HG02588 (cell line): ENCODE results near the gene CALY.

Source experiments
- ATAC-seq: cut with Tn5 transposase; IDR thresholded peaks from one replicate; pipeline ENCODE4 v1.9.1; 2021; ENCODE audit warnings: mild to moderate bottlenecking, moderate library complexity; ENCODE audit not compliant: unreplicated experiment

Gene CALY

DNA sequence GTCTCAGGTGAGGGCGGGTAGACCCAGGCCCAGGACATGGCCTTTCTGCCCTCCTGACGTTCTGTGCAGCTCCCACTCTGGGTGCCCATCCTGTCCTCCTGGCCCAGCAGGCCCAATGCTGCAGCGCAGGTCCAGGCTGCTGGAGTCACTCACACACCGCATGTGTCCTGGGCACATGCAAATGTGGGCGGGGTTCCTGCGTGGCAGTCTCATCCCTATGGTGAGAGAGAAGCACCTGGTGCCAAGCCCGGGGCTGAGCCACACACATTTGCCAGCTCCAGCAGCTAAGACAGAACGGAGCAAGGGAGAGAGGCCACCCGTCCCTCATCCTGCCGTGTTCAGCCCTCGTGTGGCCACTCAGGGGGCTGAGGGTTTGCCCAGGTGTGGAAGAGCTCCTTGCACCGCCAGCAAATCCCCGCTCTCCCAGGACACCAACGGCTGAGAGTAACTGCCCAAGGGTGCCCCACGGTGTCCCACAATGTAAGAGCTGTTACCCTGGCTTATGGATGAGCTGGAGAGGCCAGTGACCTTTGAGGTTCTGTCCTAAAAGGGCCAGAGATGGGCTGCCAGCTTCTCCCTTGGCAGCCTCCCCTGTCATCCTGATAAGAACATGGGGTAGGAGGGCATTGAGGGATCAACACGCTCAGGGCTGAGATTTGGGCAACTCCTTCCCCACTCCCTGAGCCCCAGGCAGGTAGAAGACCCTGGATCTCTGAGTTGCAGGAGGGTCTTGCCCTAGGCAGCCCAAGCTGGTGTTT lies 16.7 kb upstream of the CALY start:
- ATAC-seq: no peak

- ATAC-seq: no peak
Measured at GRCh38 chr10:133351408-133352318, 15.0 kb upstream of the CALY start.

DNA sequence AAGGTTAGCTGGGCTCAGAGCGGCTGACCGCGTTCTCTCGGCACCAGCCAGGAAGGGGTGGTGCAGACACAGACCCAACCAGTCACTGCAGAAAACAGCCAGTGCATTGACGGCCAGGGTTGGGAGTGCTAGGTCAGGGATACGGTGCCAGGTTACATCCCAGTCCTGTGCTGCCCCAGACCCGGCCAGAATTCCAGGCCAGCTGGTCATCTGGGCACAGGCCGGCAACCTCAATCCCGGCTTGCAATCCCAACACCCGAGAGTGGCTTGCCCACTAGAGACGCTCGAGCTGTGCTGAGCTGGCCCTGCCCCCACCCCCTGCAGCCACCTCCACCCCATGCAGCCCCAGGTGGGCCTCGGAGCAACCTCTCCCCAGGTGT lies 14.2 kb upstream of the CALY start:
- no peak for ATAC-seq

DNA sequence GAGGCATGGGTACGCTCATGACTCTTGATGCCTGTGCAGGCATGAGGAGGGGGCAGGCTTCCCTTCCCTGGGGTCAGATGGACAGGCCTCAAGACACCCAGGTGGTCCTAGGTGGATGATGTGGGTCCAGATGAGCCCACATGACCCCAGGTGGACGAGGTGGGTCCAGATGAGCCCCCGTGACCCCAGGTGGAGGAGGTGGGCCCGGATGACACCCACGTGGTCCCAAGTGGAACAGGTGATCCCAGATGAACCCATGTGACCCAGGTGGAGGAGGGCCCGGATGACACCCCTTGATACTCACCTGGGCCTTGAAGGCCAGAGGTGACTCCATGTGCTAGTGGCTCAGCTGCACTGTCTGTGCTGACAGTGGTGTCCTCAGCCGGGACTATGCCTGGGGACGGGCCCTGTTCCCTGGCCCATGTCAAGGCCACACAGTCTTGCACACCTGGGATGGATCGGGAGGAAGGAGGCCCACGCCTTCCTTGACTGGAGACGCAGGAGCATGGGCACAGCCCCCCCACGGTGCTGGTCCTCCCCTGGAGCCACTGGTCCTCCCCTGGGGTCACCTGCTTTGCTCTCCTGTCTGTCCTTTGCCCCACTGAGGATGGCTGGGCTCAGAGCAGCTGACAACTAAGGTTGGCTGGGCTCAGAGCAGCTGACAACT lies 13.7 kb upstream of the CALY start:
- ATAC-seq: no peak

DNA sequence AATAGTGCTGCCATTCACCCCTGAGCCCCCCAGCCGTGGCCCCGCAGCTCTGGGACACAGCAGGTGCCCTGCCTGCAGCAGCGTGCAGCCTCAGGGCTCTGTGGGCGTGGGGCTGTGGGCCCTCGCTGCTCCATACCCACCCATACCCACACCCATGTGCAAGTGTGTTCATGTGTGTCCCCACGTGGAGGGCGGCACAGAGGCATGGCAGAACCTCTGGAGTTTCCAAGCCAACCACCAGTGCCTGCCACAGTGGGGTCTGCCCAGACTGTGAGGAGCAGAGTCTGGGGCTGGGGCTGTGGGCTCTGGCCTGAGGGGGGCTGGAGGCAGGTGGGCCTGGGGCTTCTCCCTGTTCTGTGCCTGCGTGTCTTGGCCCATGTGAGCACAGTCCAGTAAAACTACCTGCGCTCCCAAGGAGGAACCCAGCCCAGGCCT lies 12.9 kb upstream of the CALY start:
- no peak for ATAC-seq

DNA sequence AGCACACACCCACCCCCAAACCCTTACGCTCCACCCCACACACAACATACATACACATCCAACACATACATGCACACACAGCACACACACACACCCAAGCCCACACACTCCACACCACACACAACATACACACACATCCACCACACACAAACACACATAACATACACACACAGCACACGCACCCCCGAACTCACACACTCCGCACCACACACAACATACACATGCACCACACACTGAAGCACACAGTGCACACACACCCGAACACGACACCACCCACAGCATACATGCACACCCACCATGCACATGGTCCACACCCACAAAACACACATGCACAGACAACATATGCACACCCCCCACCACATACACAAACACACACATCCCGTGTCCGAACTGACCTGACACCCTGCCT lies 12.5 kb upstream of the CALY start:
- no peak for ATAC-seq

- no peak for ATAC-seq
Measured at GRCh38 chr10:133347710-133348517, 11.2 kb upstream of the CALY start.

DNA sequence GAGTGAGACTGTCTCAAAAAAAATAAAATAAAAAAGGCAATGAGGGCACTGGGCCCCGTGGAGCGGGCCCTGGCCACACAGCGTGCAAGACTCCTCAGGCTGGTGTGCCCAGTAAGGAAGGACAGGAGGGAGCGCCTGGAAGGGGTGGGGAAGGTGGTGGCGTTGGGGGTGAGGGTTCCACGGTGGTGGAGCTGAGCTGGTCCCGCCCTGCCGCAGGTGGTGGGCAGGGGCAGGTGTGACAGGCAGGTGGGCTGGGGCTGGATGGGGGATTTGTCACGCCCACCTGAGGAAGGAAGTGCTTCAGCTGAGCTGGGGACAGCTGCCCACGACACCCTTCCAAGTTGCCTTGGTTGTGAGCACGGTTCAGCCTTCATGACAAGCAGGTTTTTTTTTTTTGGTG lies 9.7 kb upstream of the CALY start:
- no peak for ATAC-seq

DNA sequence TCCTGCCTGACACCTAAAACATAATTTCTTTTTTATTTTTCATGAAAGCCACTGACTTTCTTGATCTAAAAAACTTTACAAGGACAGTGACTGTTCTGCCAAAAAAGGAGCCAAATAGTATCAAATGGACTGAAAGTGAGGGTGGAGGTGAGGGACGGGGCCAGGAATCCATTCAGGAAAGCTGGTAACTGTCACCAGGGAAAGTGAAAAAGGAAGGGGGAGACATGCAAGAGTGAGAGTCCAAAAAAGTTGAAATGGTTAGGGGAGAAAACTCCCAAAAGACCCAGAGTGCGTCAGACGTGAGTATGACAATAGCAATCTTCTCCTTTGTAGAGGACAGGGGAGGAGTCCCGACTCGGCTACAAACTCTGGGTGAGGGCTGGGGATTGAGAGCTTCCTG lies 7.5 kb upstream of the CALY start:
- ATAC-seq: no peak

- ATAC-seq: no peak
Measured at GRCh38 chr10:133343558-133343957, 6.9 kb upstream of the CALY start.

DNA sequence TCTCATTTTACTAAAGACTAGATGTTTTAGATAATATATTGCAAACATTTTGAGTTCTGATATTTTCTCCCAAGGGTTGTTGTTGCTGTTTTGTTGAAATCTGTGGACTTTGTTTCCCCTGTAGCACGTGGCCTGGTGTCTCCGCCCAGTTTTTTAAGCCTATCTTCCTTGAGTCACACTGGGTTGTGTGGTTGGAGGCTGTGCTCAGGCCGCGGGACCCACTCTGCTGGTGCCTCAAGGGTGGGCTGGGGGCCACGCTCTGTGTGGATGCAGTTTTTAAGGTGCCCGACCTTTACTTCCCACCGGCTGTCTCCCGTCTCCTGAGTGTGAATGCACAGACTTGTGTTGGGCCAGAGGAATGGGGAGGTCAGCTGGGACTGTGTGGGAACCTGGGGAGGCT lies 6.2 kb upstream of the CALY start:
- no peak for ATAC-seq

GRCh38 chr10:133341983-133342382 lies 5.3 kb upstream of the CALY start:
- ATAC-seq: no peak

GRCh38 chr10:133339708-133340380 lies 3.1 kb upstream of the CALY start:
- no peak for ATAC-seq

DNA sequence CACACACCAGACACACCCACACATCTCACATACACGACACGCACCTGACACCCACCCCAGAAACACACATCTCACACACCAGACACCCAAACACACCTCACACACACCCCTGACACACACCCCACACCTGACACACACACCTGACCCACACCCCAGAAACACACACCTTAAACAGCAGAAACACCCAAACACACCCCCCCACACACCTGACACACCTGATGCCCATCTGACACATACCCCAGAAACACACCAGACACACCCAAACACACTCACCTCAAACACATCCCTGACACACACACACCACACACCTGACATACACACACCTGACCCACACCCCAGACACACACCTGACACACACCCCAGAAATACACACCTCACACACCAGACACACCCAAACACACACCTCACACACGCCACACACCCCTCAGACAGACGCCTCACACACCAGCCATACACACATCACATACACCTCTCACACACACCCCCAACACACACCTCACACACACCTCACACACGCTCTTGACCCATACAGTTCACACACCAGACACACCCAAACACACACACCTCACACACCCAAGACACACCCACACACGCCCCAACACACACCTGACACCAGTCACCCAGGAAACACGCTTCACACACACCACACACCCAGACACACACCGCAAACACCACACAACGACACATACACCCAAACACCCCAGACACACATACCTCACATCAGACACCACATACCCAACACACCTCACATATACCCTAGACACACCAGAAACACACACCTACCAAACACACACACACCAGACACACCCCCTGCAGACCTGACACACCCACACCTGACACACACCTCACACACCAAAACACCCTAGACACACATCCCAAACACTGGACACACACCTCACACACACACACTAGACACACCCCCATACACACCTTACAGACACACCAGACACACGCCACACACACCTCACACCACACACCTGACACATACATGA lies 1.7 kb upstream of the CALY start:
- ATAC-seq: no peak

DNA sequence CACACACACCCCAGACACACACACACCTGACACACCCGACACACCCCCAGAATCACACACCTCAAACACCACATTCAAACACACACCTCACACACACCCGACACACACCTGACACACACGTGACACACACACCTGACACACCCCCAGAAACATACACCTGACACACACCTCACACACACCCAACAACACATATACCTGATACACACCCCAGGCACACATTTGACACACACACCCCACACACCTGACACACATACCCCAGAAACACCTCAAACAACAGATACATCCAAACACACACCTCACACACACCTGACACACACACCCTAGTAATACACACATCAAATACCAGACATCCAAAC lies 652 bp upstream of the CALY start:
- ATAC-seq: no peak

DNA sequence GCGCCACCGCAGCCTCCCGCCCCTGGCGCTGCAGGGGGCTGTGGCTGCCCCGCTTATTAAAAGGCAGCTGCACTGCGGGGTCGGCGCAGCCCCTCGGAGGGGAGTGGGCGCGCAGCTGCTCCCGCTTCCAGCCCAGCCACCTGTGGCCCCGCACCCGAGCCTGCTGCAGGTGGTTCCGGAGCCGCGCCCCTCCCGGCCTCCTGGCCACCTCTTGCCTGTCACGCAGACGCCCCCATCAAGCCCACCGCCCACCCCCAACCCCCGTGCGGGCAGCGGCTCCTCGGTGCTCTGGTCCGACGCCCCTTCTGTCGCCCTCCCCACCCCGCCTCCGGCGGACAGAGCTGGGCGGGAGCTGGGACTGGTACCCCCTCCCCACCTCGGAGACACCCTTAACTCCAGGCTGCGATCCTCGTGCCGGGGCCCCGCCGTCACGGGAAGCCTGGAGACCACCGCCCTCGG lies 549 bp downstream of the CALY start:
- no peak for ATAC-seq

GRCh38 chr10:133335246-133336117 lies 1.2 kb downstream of the CALY start:
- no peak for ATAC-seq
